Measurements from ENCODE around the gene EXD3. TPM values are rescaled to one million over a fixed set of nuclear protein-coding genes. Genes with fewer than 3 reads are reported as not detected.

EXD3 gene
- total RNA-seq, 1 donor from 2014 or later, result 14.2 TPM

DNA sequence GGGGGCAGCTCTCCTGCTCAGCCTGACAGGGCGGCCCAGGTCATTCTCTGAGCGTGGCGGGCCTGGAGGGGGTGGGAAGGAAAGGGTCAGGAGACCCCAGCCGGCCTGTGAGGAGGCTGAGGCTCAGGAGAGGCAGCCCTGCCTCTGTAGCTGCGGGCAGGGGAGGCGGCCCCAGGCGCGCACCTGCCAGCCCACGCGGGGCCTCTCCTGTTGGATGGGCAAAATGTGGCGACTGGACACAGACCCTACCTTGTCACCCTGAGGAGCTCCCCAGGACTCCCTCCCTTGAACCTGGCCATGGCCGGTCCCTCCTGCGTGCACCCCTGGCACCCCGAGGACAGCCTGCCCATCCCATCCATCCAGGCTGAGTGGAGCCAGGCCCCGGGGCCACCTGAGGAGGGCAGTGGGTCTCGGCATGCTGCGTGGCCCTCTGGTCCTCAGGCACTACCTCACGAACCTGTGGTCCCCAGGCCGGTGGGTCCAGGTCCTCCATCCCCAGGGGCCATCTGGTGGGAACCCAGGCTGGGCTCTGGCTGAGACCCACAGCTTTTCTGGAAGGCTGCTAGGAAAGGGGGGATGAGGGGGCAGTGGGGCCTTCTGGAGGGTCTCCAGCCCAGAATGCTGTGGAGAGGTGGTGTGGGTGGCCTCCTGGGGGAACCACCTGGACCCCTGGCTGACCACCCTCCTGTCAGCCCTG lies 105.8 kb downstream of the EXD3 start:
- DNase-seq, result no peak

DNA sequence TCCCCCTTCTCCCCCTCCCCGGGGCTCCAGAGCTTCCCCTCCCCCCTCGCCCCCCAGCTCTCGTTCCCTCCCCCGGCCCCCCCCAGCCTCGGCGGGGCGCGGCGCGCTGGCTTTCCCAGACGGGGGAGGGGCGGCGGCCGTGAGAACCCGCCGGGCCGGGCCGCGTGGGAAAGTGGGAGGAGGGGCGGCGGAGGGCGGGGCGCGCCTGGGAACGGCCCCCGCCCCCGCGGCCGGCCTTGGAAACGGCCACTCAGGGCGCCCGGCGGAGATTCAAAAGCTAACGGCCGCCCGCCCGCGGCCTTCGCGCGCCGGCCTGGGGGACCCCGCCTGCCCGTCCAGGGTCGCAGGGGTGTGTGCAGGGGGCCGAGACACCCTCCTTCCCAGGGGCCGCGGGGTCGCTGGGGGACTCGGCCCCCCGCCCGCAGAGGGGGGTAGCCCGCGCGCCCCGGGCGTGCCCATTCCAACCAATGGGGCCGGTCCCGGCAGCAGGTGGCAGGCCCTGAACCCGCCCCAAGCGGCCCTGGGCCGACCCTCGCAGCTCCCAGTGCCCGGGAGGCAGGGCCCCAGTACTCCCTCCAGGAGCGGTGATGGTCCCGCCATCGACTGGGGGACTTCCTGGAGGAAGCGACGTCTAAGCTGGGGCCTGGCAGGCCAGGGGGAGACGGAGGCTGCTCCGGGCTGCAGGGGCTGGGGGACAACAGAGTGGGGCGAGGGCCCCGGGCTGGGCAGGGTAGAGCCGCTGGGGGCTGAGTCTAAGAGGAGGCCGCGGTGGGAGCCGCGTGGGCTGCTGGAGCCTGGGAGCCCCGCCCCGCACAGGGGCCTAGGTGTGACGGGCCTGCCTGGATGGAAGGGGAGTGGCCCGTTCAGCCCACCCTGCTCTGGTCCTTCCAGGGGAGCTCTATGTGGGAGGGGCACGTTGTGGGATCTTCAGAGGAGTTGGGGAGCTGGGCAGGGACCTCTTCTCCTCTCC lies 106.7 kb downstream of the EXD3 start:
- no peak for DNase-seq

DNA sequence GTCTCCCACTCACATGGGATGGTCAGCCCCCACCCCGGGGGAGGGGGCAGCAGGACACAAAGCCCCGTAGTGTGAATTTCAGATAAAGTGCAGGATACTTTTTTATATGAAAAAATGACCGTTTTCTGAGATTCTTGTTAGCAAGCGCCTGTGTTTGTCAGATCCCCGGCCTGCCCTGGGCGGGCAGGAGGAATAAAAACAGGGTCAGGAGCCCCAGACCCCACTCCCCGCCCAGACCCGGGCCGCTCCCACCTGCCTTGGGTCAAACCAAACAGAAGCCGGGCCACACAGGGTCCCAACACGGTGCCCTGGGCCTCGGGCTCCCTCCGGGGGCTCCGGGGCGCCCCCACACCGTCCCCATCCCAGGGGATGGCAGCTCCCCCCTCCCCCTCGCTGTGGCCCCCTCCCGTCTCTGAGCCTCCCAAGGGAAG lies 107.4 kb downstream of the EXD3 start:
- no peak for DNase-seq

DNA sequence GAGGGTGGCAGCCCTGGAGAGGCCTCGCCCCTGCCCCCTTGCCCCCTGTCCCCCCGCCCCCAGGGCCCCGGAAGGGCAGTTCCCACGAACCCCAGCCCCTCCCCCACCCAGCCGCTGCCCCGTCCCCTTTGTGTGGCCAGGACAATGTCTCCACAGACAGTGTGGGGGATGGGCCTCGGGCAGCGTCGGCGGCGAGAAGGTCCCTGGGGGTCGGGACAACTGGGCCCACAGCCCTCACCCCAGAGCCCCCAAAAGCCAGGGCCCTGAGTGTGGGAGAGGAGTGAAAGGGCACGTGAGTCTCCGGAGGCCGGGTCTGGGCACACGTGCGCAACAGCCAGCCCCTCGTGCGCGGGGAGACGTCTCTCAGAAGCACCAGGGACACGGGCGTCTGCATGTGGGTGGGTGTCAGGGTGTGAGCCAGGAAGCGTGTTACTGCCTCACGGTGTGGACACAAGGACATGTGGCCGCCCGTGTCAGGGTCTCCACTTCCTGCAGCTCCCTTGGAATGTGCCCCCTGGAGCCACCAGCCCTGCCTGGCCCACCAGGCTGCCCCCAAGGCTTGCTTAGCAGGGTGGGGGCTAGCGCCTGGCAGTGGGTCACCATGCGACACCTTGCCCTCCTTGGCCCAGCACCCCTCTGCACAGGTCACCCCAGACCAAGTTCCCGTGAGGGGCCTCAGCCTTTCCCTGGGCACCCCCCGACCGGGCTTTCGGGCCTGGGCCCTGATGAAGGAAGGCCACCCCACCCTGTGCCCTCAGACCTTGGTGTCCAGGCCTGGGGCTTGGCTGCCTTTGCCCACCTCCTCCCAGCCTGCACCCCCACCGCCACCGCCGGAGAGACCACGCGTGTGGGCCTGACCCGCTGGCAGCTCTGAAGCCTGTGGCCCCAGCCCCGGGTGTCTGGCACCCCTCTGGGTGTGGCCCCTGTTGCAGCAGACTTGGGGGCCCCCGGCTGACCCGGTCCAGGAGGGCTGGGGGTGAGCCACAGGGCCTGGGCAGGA lies 108.1 kb downstream of the EXD3 start:
- no peak for DNase-seq

DNA sequence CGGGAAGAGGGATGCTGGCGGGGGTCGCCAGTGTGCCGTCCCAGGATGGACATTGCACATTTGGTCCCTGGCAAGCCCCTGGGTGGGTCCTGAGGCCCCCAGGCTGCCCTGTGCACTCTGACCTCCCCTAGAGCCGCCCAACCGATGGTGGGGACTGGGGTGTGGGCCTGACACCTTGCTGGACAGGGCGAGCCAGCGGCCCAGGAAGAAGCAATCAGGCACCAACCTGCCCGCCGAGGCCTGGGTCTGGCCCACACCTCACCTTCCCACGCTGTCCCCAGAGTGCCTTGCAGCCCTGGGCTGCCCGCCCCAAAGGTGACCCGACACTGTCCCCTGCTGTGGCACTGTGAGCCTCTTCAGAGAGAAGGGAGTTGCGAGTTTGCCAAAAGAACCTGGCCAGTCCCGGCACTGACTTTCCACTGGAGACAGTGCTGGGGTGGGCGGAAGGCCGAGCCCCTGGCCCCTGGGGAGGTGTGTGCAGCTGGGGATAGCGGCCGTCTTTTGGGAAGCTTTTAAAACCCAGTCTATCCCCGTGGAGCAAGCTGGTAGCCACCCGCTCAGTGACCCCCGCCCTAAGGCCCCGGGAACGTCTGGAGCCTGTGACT lies 108.9 kb downstream of the EXD3 start:
- DNase-seq, result no peak

DNA sequence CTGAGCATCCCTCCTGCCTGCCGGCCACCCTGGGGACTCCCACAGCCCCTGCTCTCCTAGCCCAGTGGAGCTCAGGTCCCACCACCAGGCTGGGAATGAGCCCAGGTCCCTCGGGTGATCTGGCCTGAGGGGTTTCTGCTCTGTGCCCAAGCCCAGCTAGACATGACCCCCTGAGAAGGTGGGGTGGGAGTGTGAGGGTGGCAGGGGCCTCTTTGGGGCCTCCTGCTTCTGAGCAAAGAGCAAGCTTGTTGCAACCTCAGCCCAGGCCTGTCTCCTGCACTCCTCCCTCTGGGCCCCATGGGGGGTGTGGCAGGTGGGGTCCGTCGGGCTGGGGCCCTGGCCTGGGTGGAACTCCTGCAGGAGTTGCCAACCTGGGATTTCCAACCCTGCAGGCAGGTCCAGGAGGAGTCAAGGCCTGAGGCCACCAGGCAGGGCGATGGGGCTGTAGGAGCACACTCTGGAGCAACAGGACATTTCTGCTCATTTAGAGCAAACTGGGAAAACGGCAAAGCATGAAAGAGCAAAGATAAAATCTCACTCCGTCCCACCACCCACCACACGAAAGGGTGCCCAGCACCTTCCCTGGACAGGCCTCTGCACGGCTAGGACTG lies 109.5 kb downstream of the EXD3 start:
- DNase-seq, result no peak

DNA sequence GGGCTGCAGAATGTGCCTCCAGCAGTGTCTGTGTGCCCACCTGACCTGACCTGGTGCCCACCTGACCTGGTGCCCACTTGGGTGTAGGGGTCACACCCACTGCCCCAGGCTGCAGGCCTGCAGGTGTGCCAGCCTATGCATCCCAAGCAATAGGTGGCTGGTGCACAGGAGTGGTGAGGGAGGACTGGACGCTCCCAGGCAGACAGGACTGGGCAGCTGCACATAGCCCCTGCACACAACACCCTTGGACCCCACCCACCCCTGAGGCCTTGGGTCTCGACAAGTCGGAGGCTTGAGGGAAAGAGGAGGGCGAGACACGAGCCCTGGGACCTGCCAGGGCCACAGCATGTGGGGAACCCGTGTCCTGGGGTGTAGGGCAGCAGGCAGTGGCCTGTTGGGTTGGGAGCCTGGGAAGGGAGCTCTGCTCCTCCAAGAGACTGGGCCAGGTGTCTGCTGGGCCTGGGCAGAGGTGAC lies 110.1 kb downstream of the EXD3 start:
- DNase-seq, result no peak

DNA sequence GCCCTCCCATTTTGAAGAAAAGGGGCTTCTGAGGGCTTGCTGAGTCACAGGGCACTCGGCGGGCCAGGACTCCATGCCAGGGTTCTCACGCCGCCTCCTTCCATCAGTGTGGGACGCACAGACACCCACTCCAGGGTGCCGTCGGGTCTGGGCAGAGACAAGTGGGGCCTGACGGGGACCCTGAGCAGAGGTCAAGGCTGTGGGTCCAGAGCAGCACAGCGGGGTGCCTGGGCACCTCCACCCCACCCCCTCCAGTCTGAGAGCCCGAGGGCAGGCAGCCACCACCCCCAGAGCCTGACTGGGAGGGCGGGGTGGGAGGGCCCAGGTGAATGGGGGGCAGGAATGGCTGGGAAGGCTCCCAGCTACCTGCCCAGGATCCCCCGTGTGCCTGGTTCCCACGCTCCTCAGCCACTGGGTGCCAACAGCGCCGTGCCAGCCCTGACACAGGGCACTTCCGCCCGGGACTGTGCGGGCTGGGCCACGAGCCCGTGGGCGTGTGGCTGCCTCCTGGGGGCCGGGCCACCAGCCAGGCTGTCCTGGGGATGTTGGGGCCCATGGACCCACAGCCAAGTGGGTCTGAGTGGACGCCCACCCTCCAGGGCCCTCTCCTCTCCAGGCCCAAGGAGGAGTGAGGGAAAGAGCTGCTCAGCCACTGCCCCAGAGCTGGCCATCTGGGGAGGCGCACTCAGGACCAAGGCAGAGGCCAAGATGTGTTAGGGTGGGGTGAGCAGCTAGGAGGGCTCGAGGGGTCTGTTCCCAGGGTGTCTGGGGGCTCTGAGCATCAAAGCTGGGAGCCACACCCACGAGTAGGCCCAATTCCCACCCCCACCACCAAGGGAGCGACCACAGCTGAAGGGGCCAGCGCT lies 110.7 kb downstream of the EXD3 start:
- no peak for DNase-seq

DNA sequence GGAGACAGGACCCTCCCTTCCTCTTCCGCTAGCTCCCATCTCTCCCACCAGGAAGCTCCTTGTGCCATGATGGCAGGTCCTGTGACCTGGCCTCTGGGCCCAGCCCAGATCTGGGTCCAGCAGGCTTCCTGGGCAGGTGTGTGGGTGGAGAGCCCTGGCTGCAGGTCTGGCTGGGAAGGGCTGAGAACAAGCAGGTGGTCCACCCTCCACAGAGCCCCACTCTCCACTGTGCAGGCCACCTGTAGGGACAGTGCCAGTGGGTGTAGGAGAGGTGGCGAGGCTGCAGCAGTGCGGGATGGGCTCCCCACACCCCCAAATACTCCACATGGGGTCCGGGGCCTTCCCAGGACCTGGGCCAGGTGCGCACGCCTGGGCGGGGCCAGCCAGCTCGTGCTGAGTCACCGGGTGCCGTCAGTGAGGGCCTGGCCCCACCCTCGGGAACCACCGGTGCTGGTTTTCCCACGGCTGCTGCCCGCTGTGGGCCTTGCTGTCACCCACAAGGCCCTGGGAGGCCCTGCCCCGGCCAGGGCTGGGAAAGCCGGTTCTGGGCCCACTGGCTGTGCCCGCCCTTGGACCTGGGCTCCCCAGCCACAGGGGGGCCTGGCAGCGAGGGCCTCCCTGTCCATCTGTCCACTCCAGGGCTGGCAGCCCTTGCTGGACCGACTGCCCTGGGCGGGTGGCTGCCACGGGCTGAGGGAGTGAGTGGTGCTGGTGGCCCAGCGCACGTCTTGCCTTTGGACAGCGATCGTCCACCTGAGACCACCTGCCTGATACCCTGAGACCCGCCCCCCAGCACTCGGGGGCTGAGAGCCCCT lies 111.6 kb downstream of the EXD3 start:
- DNase-seq, result no peak

DNA sequence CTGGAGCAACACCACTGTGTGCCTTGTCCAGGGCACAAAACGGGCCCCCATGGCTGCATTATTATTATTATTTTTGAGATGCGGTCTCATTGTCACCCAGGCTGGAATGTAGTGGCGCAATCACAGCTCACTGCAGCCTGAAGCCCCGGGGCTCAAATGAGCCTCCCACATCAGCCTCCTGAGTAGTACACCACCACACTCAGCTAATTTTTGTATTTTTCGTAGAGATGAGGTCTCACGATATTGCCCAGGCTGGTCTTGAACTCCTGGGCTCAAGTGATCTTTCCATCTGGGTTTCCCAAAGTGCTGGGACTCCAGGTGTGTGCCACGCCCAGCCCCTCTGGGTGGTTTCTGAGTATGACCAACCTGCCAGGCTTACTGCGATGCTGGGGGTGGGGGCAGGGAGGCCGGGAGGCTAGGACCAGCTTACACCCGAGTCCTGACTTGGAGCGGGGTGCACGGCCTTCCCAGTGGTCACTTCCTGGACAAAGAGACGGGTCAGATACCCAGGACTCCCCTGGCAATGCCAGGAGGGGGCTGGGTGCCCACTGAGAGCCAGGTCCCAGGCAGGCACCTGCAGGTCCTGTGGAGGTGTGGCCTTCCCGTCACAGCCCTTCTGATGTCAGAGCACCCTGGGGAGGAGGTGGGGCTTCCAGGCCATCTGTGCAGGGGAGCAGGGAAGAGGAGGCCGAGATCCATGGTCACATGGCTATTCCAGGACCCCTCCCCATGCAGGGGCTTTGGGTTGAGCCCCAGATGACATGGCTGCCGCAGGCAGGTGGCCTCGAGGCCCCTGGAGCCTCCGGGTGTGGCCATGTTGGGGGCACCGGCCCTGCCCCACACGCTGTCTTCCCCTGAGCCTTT lies 112.5 kb downstream of the EXD3 start:
- no peak for DNase-seq

DNA sequence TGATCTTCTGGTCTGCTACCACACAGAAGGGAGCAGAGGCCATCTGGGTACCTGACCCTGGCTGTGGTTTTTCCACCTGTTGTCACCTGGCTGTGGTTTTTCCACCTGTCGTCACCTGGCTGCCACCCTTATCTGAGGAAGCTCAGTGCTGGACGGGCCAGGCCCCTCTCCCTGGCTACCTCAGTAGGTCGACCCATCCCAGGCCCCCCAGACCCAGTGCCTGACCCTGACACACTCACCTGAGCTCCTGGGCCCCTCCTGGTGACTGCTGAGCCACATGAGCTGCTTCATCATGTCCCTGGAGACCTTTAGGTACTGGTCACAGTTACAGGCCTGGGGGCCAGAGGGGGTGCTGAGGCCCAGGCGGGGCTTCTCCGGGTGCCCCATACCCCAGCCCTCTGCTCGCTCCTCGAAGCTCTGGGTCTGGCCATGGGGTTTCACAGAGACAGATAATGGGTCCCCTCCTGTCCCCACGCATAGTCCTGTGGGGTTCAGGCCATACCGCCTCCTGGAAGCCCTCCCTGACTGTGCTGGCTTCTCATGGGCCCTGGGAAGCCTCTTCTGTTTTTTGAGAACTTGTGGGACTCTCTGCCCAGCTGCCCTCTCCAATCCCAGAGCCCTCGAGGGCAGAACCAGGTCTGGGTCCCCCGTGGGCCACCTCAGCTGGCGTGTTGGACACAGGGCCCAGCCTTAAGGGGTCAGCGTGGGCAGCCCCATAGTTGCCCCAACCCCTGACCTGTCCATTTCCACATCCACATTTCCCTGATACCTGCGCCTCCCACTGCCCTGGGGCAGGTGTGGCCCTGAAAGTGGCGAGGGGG lies 113.4 kb downstream of the EXD3 start:
- DNase-seq, result no peak

DNA sequence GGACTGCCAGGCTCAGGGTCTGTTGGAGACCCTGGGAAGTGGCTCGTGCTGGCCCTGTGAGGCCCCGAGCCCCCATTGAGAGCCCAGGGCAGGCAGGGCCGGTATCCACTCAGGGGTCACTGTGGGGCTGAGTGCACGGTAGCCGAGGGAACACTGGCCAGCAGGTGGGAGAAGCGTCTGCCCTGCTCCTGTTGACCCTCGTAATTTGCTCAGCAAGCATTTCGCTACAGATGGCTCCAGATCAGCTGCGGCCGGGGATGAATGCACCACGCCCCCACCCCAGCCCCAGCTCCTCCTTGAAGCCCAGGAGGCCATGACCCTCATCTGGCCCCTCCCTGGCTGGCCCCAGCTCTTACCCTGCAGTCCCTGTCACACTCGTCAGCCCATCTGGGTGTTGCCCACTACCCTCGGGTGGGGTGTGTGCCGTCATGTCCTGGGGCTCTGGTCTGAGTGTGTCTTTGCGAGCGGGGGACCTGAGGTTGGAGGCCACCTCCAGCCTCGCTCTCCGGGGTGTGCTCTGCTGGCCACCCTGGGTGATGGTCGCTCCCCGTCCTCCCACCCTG lies 114.8 kb downstream of the EXD3 start:
- no peak for DNase-seq

DNA sequence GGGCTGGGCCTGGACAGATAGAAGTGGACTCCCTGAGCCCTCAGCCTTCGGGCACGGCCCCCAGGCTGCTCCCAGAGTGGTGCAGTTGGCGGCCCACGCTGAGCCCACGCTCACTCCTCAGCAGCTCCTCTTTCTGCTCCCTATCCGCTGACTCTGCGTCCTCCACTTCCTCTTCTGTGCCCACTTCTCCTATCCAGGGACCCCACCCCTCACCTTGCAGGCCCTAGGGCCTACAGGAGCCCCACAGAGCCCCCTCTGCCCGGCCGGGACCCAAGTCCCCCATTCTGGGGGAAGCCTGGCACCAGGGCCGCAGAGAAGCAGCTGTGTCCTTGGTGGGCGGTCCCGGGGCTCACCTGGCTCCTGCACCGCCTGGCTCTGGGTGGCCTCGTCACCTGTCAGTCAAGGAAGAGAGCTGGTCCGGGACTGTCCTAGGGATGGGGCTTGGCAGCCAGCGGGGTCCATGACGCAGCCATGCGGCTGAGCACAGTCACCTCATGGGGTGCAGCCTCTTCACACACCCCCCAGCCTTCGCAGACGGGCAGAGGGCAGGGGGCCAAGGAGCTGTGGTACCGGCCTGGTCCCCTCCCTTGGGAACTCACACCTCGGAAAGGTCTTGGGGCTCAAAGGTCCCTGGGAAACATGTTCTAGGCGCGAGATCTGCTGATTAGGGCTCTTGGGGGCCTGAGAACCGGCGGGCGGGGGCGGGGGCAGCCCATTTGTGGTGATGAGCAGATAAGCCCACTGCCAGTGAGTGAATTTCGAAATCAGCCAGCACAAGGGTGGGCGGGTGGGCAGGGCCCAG lies 115.5 kb downstream of the EXD3 start:
- DNase-seq, result no peak

DNA sequence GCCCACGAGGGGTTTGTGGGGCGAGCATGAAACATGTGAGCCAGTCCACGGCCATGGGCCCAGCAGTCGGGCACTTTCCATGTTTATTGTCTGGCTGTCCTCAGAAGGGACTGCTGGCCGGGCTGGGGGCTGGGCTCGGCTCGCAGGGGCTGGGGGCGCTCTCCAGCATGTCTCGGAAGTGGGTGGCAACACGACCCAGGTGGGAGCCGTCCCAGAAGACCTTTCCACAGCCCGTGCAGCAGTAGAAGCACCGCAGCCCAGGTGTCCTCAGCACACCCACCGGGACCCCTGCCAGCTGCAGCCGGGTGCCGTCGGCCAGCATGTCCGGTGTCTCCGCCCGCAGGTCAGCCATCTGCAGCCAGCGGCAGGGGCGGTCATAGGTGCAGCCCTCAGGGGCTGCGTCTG lies 116.1 kb downstream of the EXD3 start:
- DNase-seq, result no peak

DNA sequence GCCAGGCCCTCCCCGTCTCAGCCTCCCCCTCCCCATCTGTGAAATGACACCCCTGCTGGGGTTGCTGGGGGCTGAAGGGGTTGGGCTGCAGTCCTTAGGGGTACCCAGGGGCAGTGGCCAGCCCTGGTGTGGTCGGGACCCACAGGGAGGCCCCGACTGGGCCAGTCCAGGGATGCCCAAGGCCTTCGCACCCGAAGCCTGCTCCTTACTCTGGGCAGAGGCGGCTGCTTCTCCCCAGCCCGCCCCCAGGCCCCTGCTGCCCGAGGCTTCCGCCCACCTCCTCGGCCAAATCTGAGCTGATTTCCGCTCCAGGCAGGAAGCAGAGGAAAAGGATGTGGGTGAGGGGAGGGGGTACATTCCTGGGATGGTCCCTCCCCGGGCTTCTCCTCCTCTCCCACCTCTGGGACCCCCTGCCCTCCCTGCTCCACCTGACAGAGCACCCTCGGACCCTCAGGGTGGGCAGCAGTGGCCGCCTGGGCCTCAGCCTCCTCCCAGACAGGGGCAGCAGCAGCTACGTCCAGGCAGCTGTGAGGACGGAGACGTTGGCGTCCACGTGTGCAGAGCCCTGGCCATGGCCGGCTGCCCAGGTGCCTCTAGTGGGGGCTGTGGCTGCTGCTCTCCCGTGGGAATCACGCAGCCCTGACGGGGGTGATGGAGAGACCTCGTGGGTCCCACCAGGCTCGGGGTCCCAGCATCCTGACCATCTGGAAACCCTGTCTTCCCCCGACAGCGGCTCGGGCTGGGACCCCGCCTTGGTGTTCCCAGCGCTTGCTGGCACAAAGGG lies 116.7 kb downstream of the EXD3 start:
- DNase-seq, result no peak

DNA sequence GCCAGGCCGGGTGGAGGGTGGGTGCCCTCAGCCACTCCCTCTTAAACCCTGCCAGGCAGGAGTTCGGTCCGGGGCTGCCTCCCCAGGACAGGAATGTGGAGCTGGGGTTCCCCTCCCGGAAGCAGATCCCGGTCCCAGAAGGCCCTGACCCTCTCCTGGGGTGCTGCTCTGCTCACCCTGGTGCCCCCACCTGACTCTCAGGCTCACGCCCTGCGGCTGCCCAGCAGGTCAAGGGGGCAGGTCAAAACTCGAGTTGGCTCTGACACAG lies 117.2 kb downstream of the EXD3 start:
- DNase-seq, result no peak

All from occipital lobe (tissue), 2 donors.